Mesothelial cell of epicardium (in vitro differentiated cells): ENCODE data around the gene KIAA1671. TPM values are rescaled to one million over a fixed set of nuclear protein-coding genes. Genes with fewer than 3 reads are reported as not detected.

Source experiments
- DNase-seq, 2 experiments: peaks; one replicate each; pipeline ENCODE4 v3.0.0; 2021; ENCODE audit warnings: low spot score in 2 of 2; ENCODE audit not compliant: unreplicated experiment in 2 of 2
- H3K27ac Mint-ChIP-seq: 2 replicates; pipeline ENCODE4 v1.8.0; 2021; ENCODE audit warnings: mixed read lengths
- H3K27me3 Mint-ChIP-seq: 2 replicates; pipeline ENCODE4 v1.8.0; 2021; ENCODE audit warnings: low read depth, mixed read lengths
- H3K36me3 Mint-ChIP-seq: 2 replicates; pipeline ENCODE4 v1.8.0; 2021; ENCODE audit warnings: mixed read lengths
- H3K4me1 Mint-ChIP-seq: 2 replicates; pipeline ENCODE4 v1.8.0; 2021; ENCODE audit warnings: mixed read lengths
- H3K4me3 Mint-ChIP-seq: 2 replicates; pipeline ENCODE4 v1.8.0; 2021; ENCODE audit warnings: mild to moderate bottlenecking, moderate library complexity, mixed read lengths
- H3K9me3 Mint-ChIP-seq: 2 replicates; pipeline ENCODE4 v1.8.0; 2021; ENCODE audit warnings: mixed read lengths
- total RNA-seq: library from RNA; stranded (reverse); gene quantifications from 3 replicates; pipeline ENCODE4 v1.2.1, GENCODE V29; 2021
- TF ChIP-seq, protein P1 (sequence below): fragments of 200-600 bp; sonication (generic); IDR thresholded peaks from one replicate; pipeline ENCODE4 v1.5.0; 2021; ENCODE audit warnings: antibody characterized with exemption; ENCODE audit not compliant: unreplicated experiment

Gene KIAA1671
- total RNA-seq, 1 donor from 2014 or later = 21.8 TPM

DNA sequence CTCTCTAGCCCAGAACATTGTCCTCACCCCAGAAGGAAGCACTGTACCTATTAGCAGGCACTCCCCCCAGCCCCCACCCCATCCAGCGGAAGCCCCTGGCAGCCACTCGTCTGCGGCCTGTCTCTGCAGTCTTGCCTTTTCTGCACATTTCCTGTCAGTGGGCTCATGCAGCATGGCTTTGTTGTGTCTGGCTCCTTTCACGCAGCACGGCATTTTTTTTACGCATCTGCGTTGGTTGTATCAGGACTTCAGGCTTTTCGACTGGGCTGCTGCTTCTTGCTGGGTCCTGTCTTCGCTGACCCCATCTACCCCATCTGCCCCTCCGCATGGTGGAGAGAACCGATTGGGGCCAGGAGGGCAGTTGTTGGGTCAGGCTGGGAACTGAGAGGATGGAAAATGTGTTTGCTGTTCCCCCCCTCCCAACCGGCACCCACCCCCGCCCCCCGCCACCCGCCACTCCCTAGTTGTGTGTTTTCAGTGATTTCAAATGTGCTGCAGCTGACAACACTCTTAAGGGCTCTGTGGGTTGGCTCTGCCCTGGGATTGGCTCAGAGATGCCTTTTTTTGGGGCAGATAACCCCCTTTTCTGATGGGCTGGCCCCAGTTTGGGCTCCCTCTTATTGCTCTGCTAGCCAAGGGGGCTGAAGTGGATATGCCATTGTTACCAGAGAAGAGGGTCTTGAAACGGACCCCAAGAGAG, 110.0 kb downstream of the KIAA1671 start:
- no peak for DNase-seq
- Mint-ChIP-seq H3K27me3 (no peaks in the 10 kb centered on the region), H3K9me3 (no peaks in the 10 kb centered on the region), H3K36me3 (peaks cover 4% of the 10 kb centered on the region), H3K4me1 (peaks cover 4% of the 10 kb centered on the region), H3K27ac (peak overlapping the region; percentile 64), H3K4me3 (no peak overlapping the region)
- TF ChIP-seq, protein P1, sequence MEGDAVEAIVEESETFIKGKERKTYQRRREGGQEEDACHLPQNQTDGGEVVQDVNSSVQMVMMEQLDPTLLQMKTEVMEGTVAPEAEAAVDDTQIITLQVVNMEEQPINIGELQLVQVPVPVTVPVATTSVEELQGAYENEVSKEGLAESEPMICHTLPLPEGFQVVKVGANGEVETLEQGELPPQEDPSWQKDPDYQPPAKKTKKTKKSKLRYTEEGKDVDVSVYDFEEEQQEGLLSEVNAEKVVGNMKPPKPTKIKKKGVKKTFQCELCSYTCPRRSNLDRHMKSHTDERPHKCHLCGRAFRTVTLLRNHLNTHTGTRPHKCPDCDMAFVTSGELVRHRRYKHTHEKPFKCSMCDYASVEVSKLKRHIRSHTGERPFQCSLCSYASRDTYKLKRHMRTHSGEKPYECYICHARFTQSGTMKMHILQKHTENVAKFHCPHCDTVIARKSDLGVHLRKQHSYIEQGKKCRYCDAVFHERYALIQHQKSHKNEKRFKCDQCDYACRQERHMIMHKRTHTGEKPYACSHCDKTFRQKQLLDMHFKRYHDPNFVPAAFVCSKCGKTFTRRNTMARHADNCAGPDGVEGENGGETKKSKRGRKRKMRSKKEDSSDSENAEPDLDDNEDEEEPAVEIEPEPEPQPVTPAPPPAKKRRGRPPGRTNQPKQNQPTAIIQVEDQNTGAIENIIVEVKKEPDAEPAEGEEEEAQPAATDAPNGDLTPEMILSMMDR = no peak

DNA sequence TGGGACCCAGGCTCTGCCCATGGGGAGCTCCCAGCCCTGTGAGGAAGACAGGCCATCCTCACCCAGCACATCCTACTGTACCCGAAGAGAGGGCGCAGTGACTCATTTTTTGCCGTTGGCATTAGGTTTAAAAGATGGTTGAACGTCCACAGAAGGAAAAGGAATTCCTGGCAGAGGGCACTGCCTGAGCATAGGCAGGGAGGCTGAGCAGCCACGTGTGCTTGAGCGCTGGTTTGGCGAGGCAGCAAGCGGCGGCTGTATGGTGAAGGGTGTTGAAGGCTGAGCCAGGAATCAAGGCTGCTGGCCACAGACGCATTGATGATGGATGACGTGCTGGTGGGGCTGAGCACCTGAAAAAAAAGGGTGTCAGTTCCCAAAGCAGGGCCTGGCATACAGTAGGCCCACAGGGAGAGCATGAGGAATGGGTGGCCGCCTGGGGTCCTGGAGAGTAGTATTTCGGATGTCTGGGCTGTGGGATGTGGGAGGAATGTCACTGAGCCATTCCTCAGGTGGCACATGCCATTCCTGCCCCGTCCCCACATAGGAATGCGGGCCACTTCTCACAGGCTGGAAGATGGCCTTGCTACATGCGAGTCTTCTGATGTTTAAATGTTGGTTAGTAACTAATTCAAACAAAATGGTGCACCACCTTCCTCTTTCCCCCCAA, 112.5 kb downstream of the KIAA1671 start:
- no peak overlapping the region for H3K4me3 Mint-ChIP-seq
- no peak for DNase-seq
- peaks cover 4% of the 10 kb centered on the region for H3K36me3 Mint-ChIP-seq
- TF ChIP-seq, protein P1 = no peak
- H3K27ac Mint-ChIP-seq = no peak overlapping the region
- H3K9me3 Mint-ChIP-seq = no peaks in the 10 kb centered on the region
- no peaks in the 10 kb centered on the region for H3K27me3 Mint-ChIP-seq
- peaks cover 8% of the 10 kb centered on the region for H3K4me1 Mint-ChIP-seq

DNA sequence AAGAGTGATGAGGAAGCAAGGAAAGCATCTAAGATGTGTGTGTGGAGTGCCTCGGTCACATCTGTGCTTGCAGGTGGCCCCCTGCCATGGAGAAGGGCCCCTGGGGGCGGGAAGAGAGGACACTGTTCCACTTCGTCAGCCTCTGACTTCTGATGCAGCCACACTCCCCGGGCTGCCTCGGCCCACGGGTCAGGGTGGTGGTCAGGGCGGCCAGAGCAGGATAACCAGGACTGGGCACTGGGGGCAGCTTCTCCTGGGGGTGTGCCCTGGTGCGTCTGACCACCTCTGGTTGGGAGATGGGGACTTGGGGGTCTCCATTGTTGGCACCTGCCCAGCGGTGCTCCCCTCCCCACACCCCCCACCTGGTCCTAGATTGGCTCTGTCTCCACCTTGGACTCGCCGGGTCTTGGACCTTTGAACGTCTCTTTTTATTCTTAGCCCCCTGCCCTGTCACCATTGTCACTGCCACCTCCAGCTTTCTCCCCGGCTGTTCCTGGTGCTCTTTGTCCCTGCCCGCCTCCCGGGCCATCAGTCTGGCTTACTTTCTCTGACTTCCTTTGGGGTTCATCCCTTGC, 114.4 kb downstream of the KIAA1671 start:
- H3K36me3 Mint-ChIP-seq = peaks cover 4% of the 10 kb centered on the region
- H3K27ac Mint-ChIP-seq = no peak overlapping the region
- no peaks in the 10 kb centered on the region for H3K27me3 Mint-ChIP-seq
- H3K4me1 Mint-ChIP-seq = peaks cover 22% of the 10 kb centered on the region
- TF ChIP-seq, protein P1 = no peak
- H3K4me3 Mint-ChIP-seq = no peak overlapping the region
- no peak for DNase-seq
- no peaks in the 10 kb centered on the region for H3K9me3 Mint-ChIP-seq

DNA sequence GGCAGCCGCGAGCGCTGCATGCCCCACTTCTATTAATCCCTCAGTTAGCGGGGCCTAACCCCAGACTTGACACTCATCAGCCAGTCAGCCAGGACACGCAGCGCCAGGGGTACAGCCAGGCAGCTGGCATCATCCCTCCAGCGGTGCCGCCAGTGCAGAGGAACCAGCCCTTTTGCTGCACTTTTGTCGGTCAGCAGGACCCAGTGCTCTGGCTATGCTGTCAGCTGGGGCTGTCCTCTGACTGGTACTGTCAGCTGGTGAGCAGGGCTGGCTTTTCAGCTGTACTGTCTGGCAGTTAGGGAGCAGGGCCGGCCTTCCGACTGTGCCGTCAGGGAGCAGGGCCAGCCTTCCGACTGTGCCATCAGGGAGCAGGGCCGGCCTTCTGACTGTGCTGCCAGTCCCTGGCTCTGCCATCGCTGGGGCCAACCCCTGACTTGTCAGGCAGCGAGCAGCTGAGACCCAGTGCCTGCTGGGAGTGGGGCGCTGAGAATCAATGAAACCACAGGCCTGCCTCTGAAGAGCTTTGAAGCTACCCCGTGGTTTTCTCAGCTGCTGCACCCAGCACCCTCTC, 115.4 kb downstream of the KIAA1671 start:
- Mint-ChIP-seq H3K4me3 (no peak overlapping the region), H3K9me3 (no peaks in the 10 kb centered on the region), H3K27ac (no peak overlapping the region), H3K4me1 (peaks cover 18% of the 10 kb centered on the region), H3K27me3 (no peaks in the 10 kb centered on the region), H3K36me3 (peaks cover 4% of the 10 kb centered on the region)
- TF ChIP-seq, protein P1 = no peak
- DNase-seq = no peak

DNA sequence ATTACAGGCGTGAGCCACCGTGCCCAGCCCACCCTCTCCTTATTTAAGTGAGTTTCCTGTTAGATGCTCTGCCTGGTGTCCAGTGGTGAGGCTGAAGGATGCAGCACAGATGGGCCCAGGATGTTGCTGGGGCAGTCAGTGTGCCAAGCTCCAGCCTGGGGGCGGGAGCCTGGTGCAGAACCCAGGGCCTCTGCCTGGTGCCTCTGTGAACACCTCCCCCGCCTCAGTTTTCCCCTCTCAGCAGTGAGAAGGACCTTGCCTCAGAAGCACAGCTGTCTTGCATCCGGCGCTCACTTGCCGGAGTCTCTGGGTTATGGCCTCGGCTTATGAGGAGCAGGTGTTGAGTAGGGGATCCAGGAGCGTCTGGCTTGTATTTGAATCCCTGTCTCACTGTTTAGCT, 116.2 kb downstream of the KIAA1671 start:
- Mint-ChIP-seq H3K9me3 (no peaks in the 10 kb centered on the region), H3K27me3 (no peaks in the 10 kb centered on the region), H3K4me1 (peaks cover 18% of the 10 kb centered on the region), H3K36me3 (no peaks in the 10 kb centered on the region), H3K27ac (no peak overlapping the region), H3K4me3 (no peak overlapping the region)
- TF ChIP-seq, protein P1 = no peak
- no peak for DNase-seq
